H1 (cell line): ENCODE results near the gene SCIMP. TPM values are rescaled to one million over a fixed set of nuclear protein-coding genes. Genes with fewer than 3 reads are reported as not detected.

Experiments used
- CTCF ChIA-PET: fragments of 300-600 bp; sonication (Branson Sonifier 250); formaldehyde crosslinking; loops from one replicate; lab custom pipeline; 2021; ENCODE audit not compliant: partially characterized antibody; lab: Charles Lee
- POLR2A ChIA-PET: fragments of 300-600 bp; sonication (Branson Sonifier 250); formaldehyde crosslinking; loops from one replicate; lab custom pipeline; 2021; ENCODE audit warnings: inconsistent platforms; ENCODE audit not compliant: partially characterized antibody; lab: Charles Lee
- DNase-seq, 2 experiments: peaks; one replicate each; pipeline versions ENCODE4 v3.0.0 to v3.0.0-alpha.2; 2010 to 2022; ENCODE audit warnings: low spot score in 2 of 2, low read depth in 1 of 2, mixed read lengths in 1 of 2
- FAIRE-seq: peaks from 2 replicates; lab custom pipeline; 2011; peaks lifted over from hg19 to GRCh38; lab: Jason Lieb, UNC
- H2AFZ ChIP-seq: 2 replicates; pipeline ENCODE4 v1.8.1; 2012; ENCODE audit warnings: low read length, inconsistent platforms
- H2AK5ac ChIP-seq: 2 replicates; pipeline ENCODE4 v1.6.1; 2013; ENCODE audit warnings: low read depth, low read length
- H2BK120ac ChIP-seq: replicated peaks from 2 replicates; pipeline ENCODE3; 2013; ENCODE audit warnings: low read depth, low read length, inconsistent platforms
- H2BK12ac ChIP-seq: 2 replicates; pipeline ENCODE4 v1.6.1; 2013; ENCODE audit warnings: low read depth, low read length
- H2BK15ac ChIP-seq: 2 replicates; pipeline ENCODE4 v1.6.1; 2013; ENCODE audit warnings: low read length
- H2BK20ac ChIP-seq: 2 replicates; pipeline ENCODE4 v1.6.1; 2013; ENCODE audit warnings: low read length
- H2BK5ac ChIP-seq: 2 replicates; pipeline ENCODE4 v1.6.1; 2013; ENCODE audit warnings: low read depth, low read length
- H3K14ac ChIP-seq: 2 replicates; pipeline ENCODE4 v1.6.1; 2013; ENCODE audit warnings: inconsistent platforms; ENCODE audit not compliant: insufficient read length
- H3K18ac ChIP-seq: 2 replicates; pipeline ENCODE4 v1.6.1; 2013; ENCODE audit warnings: low read length; ENCODE audit errors: extremely low read depth
- H3K23ac ChIP-seq: 2 replicates; pipeline ENCODE4 v1.6.1; 2013; ENCODE audit warnings: inconsistent platforms; ENCODE audit not compliant: insufficient read length
- H3K23me2 ChIP-seq: 2 replicates; pipeline ENCODE4 v1.6.1; 2013; ENCODE audit warnings: low read depth, low read length
- H3K27ac ChIP-seq: 2 replicates; pipeline ENCODE4 v1.6.1; 2011; ENCODE audit warnings: low read depth, low read length, inconsistent platforms
- H3K27me3 ChIP-seq, 4 experiments: replicated peaks in 1 of 4; 1 replicate in 1 of 4; 2 replicates in 3 of 4; pipeline versions ENCODE4 v1.6.1 to v1.8.1; 2011 to 2013; ENCODE audit warnings: low read length in 3 of 4, mild to moderate bottlenecking in 3 of 4, inconsistent platforms in 2 of 4, mixed read lengths in 2 of 4, moderate library complexity in 1 of 4; ENCODE audit not compliant: control insufficient read depth in 3 of 4, insufficient read depth in 3 of 4; ENCODE audit errors: extremely low read depth in 1 of 4
- H3K36me3 ChIP-seq, 4 experiments: 2 replicates each; pipeline versions ENCODE4 v1.6.1 to v1.8.1; 2011 to 2013; ENCODE audit warnings: mild to moderate bottlenecking in 4 of 4, low read length in 3 of 4, moderate library complexity in 2 of 4, control low read depth in 1 of 4, inconsistent platforms in 1 of 4; ENCODE audit not compliant: insufficient read depth in 4 of 4, control insufficient read depth in 2 of 4
- H3K4ac ChIP-seq: replicated peaks from 2 replicates; pipeline ENCODE3; 2013; ENCODE audit warnings: low read length, low read depth, mixed read lengths, inconsistent platforms; ENCODE audit not compliant: insufficient read length
- H3K4me1 ChIP-seq, 4 experiments: replicated peaks in 1 of 4; 1 replicate in 1 of 4; 2 replicates in 3 of 4; pipeline versions ENCODE4 v1.6.1 to v1.8.1; 2011 to 2013; ENCODE audit warnings: low read length in 3 of 4, inconsistent platforms in 2 of 4, mixed read lengths in 1 of 4; ENCODE audit not compliant: insufficient read depth in 4 of 4, control insufficient read depth in 3 of 4
- H3K4me2 ChIP-seq, 2 experiments: 2 replicates each; pipeline versions ENCODE4 v1.6.1 to v1.8.1; 2011 to 2013; ENCODE audit warnings: low read depth in 2 of 2, low read length in 2 of 2, control low read depth in 1 of 2, inconsistent platforms in 1 of 2, mild to moderate bottlenecking in 1 of 2; ENCODE audit not compliant: insufficient read depth in 1 of 2
- H3K4me3 ChIP-seq, 4 experiments: fragments of 200-600, 300-600 bp in 1 of 4; sonication (generic), shearing (Covaris generic), sonication (Bioruptor Twin) in 1 of 4; 2 replicates each; pipeline versions ENCODE4 v1.5.1 to v1.8.1; 2011 to 2016; ENCODE audit warnings: low read length in 4 of 4, low read depth in 3 of 4, control low read depth in 2 of 4, inconsistent platforms in 2 of 4, mild to moderate bottlenecking in 2 of 4, mixed read lengths in 1 of 4, moderate library complexity in 1 of 4; ENCODE audit not compliant: insufficient read depth in 2 of 4; ENCODE audit errors: extremely low read depth in 1 of 4
- H3K56ac ChIP-seq: replicated peaks from 2 replicates; pipeline ENCODE3; 2013; ENCODE audit warnings: low read depth, mild to moderate bottlenecking, mixed read lengths, low read length, inconsistent platforms; ENCODE audit not compliant: insufficient read length
- H3K79me1 ChIP-seq: 2 replicates; pipeline ENCODE4 v1.6.1; 2013; ENCODE audit warnings: low read depth, low read length, control low read depth
- H3K79me2 ChIP-seq, 2 experiments: 2 replicates each; pipeline versions ENCODE4 v1.6.1 to v1.8.1; 2012 to 2013; ENCODE audit warnings: low read length in 2 of 2, mild to moderate bottlenecking in 2 of 2, inconsistent platforms in 1 of 2; ENCODE audit not compliant: insufficient read depth in 2 of 2, control insufficient read depth in 1 of 2
- H3K9ac ChIP-seq, 4 experiments: replicated peaks in 1 of 4; 1 replicate in 1 of 4; 2 replicates in 3 of 4; pipeline versions ENCODE4 v1.6.1 to v1.8.1; 2011 to 2013; ENCODE audit warnings: low read depth in 3 of 4, low read length in 3 of 4, control low read depth in 2 of 4, mild to moderate bottlenecking in 2 of 4, moderate library complexity in 2 of 4, inconsistent platforms in 1 of 4; ENCODE audit errors: extremely low read depth in 1 of 4
- H3K9me3 ChIP-seq, 2 experiments: 2 replicates each; pipeline versions ENCODE4 v1.6.1 to v1.8.1; 2012 to 2013; ENCODE audit warnings: mild to moderate bottlenecking in 2 of 2, moderate library complexity in 2 of 2, control low read depth in 1 of 2, inconsistent platforms in 1 of 2, low read depth in 1 of 2, low read length in 1 of 2, mixed read lengths in 1 of 2; ENCODE audit not compliant: insufficient read depth in 2 of 2
- H4K20me1 ChIP-seq, 2 experiments: replicated peaks in 1 of 2; 2 replicates each; pipeline versions ENCODE3 to v1.8.1; 2011 to 2013; ENCODE audit warnings: inconsistent platforms in 2 of 2, low read length in 2 of 2, mild to moderate bottlenecking in 1 of 2; ENCODE audit not compliant: insufficient read depth in 2 of 2, control insufficient read depth in 1 of 2
- H4K5ac ChIP-seq: 2 replicates; pipeline ENCODE4 v1.6.1; 2013; ENCODE audit warnings: low read length, low read depth, mixed read lengths, inconsistent platforms; ENCODE audit not compliant: insufficient read length
- H4K8ac ChIP-seq: 2 replicates; pipeline ENCODE4 v1.8.0; 2013; ENCODE audit warnings: mild to moderate bottlenecking, moderate library complexity, low read length, inconsistent platforms; ENCODE audit not compliant: insufficient read depth; ENCODE audit errors: extremely low read depth
- H4K91ac ChIP-seq: replicated peaks from 2 replicates; pipeline ENCODE3; 2013; ENCODE audit warnings: low read length, mixed read lengths, inconsistent platforms; ENCODE audit not compliant: insufficient read length
- ATF3 ChIP-seq: IDR thresholded peaks from 2 replicates; pipeline ENCODE4 v1.6.1; 2011; ENCODE audit warnings: low read depth, mild to moderate bottlenecking, low read length; ENCODE audit not compliant: insufficient read depth
- BACH1 ChIP-seq: IDR thresholded peaks from 2 replicates; pipeline ENCODE4 v1.6.1; 2012; ENCODE audit warnings: low read length, improper control_type of control experiment
- CBX5 ChIP-seq: fragments of 300-800, 300-1000 bp; sonication (generic); IDR thresholded peaks from 2 replicates; pipeline ENCODE4 v1.7.1; 2016; ENCODE audit warnings: antibody characterized with exemption, low read length, low read depth
- GABPA ChIP-seq: IDR thresholded peaks from 2 replicates; pipeline ENCODE4 v1.6.1; 2011; ENCODE audit warnings: mild to moderate bottlenecking, low read length, moderate library complexity, borderline replicate concordance; ENCODE audit not compliant: insufficient read depth
- KDM1A ChIP-seq: fragments of 200-600, 300-600 bp; sonication (generic); IDR thresholded peaks from 2 replicates; pipeline ENCODE4 v1.7.1; 2016; ENCODE audit warnings: mild to moderate bottlenecking, low read length, borderline replicate concordance
- SP2 ChIP-seq: IDR thresholded peaks from 2 replicates; pipeline ENCODE4 v1.6.1; 2012; ENCODE audit warnings: mild to moderate bottlenecking, low read length, inconsistent platforms
- SP4 ChIP-seq: IDR thresholded peaks from 2 replicates; pipeline ENCODE4 v1.6.1; 2012; ENCODE audit warnings: low read length, inconsistent platforms
- WGBS, 2 experiments: shearing (Covaris generic) in 1 of 2; methylation state at CpG; one replicate each; pipeline versions ENCODE4 v1.1.6 to v1.1.7; 2013 to 2015; ENCODE audit warnings: low lambda C conversion rate in 2 of 2, mixed read lengths in 2 of 2, inconsistent platforms in 1 of 2, low coverage in 1 of 2, missing lambda C conversion rate in 1 of 2; ENCODE audit not compliant: insufficient replicate concordance in 2 of 2, insufficient coverage in 1 of 2, insufficient read length in 1 of 2; ENCODE audit errors: extremely low coverage in 1 of 2, missing lambda C conversion rate in 1 of 2; 5-methylcytosine and 5-hydroxymethylcytosine counted together
- polyA plus RNA-seq, 7 experiments: library from polyadenylated mRNA; depleted of rRNA in 3 of 7; stranded (reverse) in 5 of 7; unstranded in 2 of 7; fragments of >200 nt in 5 of 7; fragments of 200-250 nt in 2 of 7; gene quantifications; 1 replicate in 5 of 7; 2 replicates in 1 of 7; 4 replicates in 1 of 7; pipeline versions ENCODE4 v1.2.1 to v1.2.3, GENCODE V29; 2011 to 2013; ENCODE audit warnings: missing spikeins in 2 of 7, mixed read lengths in 2 of 7
- total RNA-seq: library from RNA; stranded (reverse); fragmentation: NEBNext Ultra II Directional; extraction: Animal tissue kit (Norgen Biotek cat#: 25700); gene quantifications from 2 replicates; pipeline ENCODE4 v1.2.1, GENCODE V29; 2021

The SCIMP gene
- total and polyA plus RNA-seq, 2 of the 8 experiments (the other 6 are each of a cell fraction or from before 2014, with no cell fraction given), result not detected

- H2AK5ac ChIP-seq, result no peak overlapping the region
- no peaks in the 10 kb centered on the region for H4K20me1 ChIP-seq
- TF ChIP-seq KDM1A, result no peak
- TF ChIP-seq SP4, result no peak
- no peak for TF ChIP-seq BACH1
- TF ChIP-seq CBX5, result no peak
- no peak for TF ChIP-seq SP2
- TF ChIP-seq GABPA, result no peak
- no peak for TF ChIP-seq ATF3
- no peak overlapping the region for H3K23ac ChIP-seq
- H3K9ac ChIP-seq, result no peak overlapping the region
- H3K56ac ChIP-seq, result no peak overlapping the region
- H4K91ac ChIP-seq, result no peak overlapping the region
- H2BK120ac ChIP-seq, result no peak overlapping the region
- no peak for FAIRE-seq
- no peaks in the 10 kb centered on the region for H3K79me2 ChIP-seq
- no peaks in the 10 kb centered on the region for H3K23me2 ChIP-seq
- no peak overlapping the region for H3K4me2 ChIP-seq
- no peak overlapping the region for H3K4ac ChIP-seq
- H3K18ac ChIP-seq, result no peak overlapping the region
- CTCF ChIA-PET, result no interaction called here
- no peaks in the 10 kb centered on the region for H3K4me1 ChIP-seq
- no peak overlapping the region for H3K4me3 ChIP-seq
- H3K14ac ChIP-seq, result no peak overlapping the region
- 97% methylated on average over 6 of the region's 6 CpGs; no CpG with 5 or more reads in 1 of the 2 experiments for WGBS, 2 experiments
- no peaks in the 10 kb centered on the region for H3K27me3 ChIP-seq
- no peak overlapping the region for H3K27ac ChIP-seq
- H4K5ac ChIP-seq, result no peak overlapping the region
- no peaks in the 10 kb centered on the region for H3K36me3 ChIP-seq
- H4K8ac ChIP-seq, result no peak overlapping the region
- H3K9me3 ChIP-seq, result no peaks in the 10 kb centered on the region
- no peak overlapping the region for H2AFZ ChIP-seq
- H3K79me1 ChIP-seq, result no peaks in the 10 kb centered on the region
- no peak for DNase-seq
- no peak overlapping the region for H2BK15ac ChIP-seq
- H2BK12ac ChIP-seq, result no peak overlapping the region
- no peak overlapping the region for H2BK5ac ChIP-seq
- H2BK20ac ChIP-seq, result no peak overlapping the region
- POLR2A ChIA-PET, result no interaction called here
Observed at GRCh38 chr17:5272322-5272721, 37.7 kb upstream of the SCIMP start.
